Left lung (tissue), 10 donors: ENCODE measurements around the gene TBL2. TPM values are rescaled to one million over a fixed set of nuclear protein-coding genes. Genes with fewer than 3 reads are reported as not detected.
"Not testable (repeated sequence)": the region's sequence is repeated elsewhere in the genome, so short reads cannot be mapped to it uniquely, and the experiment has no call there.

Experiments used
- ATAC-seq: fragments of 200-7000 bp; cut with Tn5 transposase; one replicate; pipeline ENCODE4 v1.9.1; 2020; ENCODE audit warnings: moderate library complexity
- DNase-seq, 4 donors: peaks; one replicate each; pipeline ENCODE4 v3.0.0-alpha.2; 2013 to 2020
- H3K27ac ChIP-seq, 2 donors: fragments of 200-600 bp; sonication (generic) in 1 of 2; one replicate each; pipeline versions ENCODE4 v1.5.0 to v1.8.0; 2020 to 2021
- H3K27me3 ChIP-seq, 2 donors: fragments of 200-600 bp; sonication (generic) in 1 of 2; one replicate each; pipeline versions ENCODE4 v1.5.0 to v1.8.0; 2020 to 2021
- H3K36me3 ChIP-seq, 2 donors: fragments of 200-600 bp; sonication (generic) in 1 of 2; one replicate each; pipeline versions ENCODE4 v1.5.0 to v1.8.0; 2020 to 2021
- H3K4me1 ChIP-seq, 2 donors: fragments of 200-600 bp; one replicate each; pipeline ENCODE4 v1.8.0; 2021
- H3K4me3 ChIP-seq, 2 donors: fragments of 200-600 bp; sonication (generic) in 1 of 2; one replicate each; pipeline versions ENCODE4 v1.5.0 to v1.8.0; 2020 to 2021; ENCODE audit warnings: mild to moderate bottlenecking in 1 of 2
- H3K9me3 ChIP-seq, 2 donors: fragments of 200-600 bp; sonication (generic) in 1 of 2; one replicate each; pipeline versions ENCODE4 v1.5.0 to v1.8.0; 2020 to 2021
- CTCF ChIP-seq, 2 donors: fragments of 200-600 bp; sonication (generic) in 1 of 2; IDR thresholded peaks; one replicate each; pipeline versions ENCODE4 v1.5.0 to v1.8.0; 2021; ENCODE audit warnings: antibody characterized with exemption in 2 of 2
- intact Hi-C, 2 donors: fragments of 100-400 bp; cut with DNase I; formaldehyde crosslinking; loops; one replicate each; pipeline versions ENCODE4 v1.11.2 to v1.14.2; 2022
- polyA plus RNA-seq, 6 donors: library from polyadenylated mRNA; unstranded; fragments of 120-200 nt; gene quantifications; one replicate each; pipeline ENCODE4 v1.2.1, GENCODE V29; 2013; ENCODE audit not compliant: insufficient read length in 6 of 6
- total RNA-seq, 2 donors: library from RNA; stranded (reverse); fragmentation: NEBNext Ultra II Directional; extraction: Animal tissue kit (Norgen Biotek cat#: 25700); gene quantifications; one replicate each; pipeline ENCODE4 v1.2.1, GENCODE V29; 2021
- donor health status: DM: no; HTN: yes; CAD: no.
- donor health status: DM: no; HTN: no; CAD: no.

Gene TBL2
- total and polyA plus RNA-seq, 8 donors = 29.9 to 41.0 (median 39.2) TPM

- DNase-seq (no peak), ATAC-seq (no peak)
- no peaks in the 10 kb centered on the region for H3K27me3 ChIP-seq
- no peak overlapping the region for H3K4me3 ChIP-seq
- H3K36me3 ChIP-seq = peaks cover 0 to 92% of the 10 kb centered on the region in 2 donors
- intact Hi-C loops = no loop called here
- peaks cover 0 to 22% of the 10 kb centered on the region in 2 donors for H3K4me1 ChIP-seq
- TF ChIP-seq CTCF (IDR thresholded peaks at IDR 0.05) = no peak
- no peaks in the 10 kb centered on the region for H3K9me3 ChIP-seq
- no peak overlapping the region for H3K27ac ChIP-seq
Measured at GRCh38 chr7:73547841-73548240, 30.5 kb downstream of the TBL2 start.

GRCh38 chr7:73544678-73545077 is 33.7 kb downstream of the TBL2 start:
- no peak overlapping the region for H3K4me3 ChIP-seq
- DNase-seq = no peak
- TF ChIP-seq CTCF (IDR thresholded peaks at IDR 0.05) = no peak
- H3K9me3 ChIP-seq = no peaks in the 10 kb centered on the region
- intact Hi-C loops = no loop called here
- H3K4me1 ChIP-seq = peaks cover 0 to 17% of the 10 kb centered on the region in 2 donors
- H3K27me3 ChIP-seq = no peaks in the 10 kb centered on the region
- H3K27ac ChIP-seq = no peak overlapping the region
- peaks cover 0 to 95% of the 10 kb centered on the region in 2 donors for H3K36me3 ChIP-seq
- no peak for ATAC-seq

DNA sequence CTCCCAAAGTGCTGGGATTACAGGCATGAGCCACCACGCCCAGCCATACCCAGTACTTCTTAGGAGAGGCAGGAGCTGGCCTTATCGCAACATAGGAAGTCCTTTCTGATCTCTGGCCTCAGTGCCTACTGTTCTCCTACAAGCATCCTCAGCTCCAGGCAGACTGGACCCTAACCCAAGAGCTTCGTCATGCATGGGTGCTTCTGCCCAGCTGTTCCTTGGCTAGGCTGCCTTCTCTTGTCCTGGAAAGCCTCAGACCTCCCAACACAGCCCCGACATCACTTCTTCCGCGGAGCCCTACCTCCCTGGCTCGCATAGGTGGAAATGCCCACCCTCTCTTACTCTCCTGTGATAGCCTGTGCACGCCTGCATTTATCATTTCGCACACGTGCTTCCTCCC is 36.7 kb downstream of the TBL2 start:
- Histone ChIP-seq H3K27ac (no peak overlapping the region), H3K27me3 (no peaks in the 10 kb centered on the region), H3K36me3 (peaks cover 0 to 95% of the 10 kb centered on the region in 2 donors), H3K4me3 (no peak overlapping the region), H3K4me1 (no peaks in the 10 kb centered on the region), H3K9me3 (no peaks in the 10 kb centered on the region)
- ATAC-seq (no peak), DNase-seq (no peak)
- TF ChIP-seq CTCF (IDR thresholded peaks at IDR 0.05) = no peak
- intact Hi-C loops = no loop called here

GRCh38 chr7:73539709-73540108 is 38.7 kb downstream of the TBL2 start:
- ATAC-seq = no peak
- Histone ChIP-seq H3K27ac (no peak overlapping the region), H3K4me3 (no peak overlapping the region), H3K9me3 (no peaks in the 10 kb centered on the region), H3K4me1 (no peaks in the 10 kb centered on the region), H3K27me3 (no peaks in the 10 kb centered on the region), H3K36me3 (peaks cover 0 to 98% of the 10 kb centered on the region in 2 donors)
- no peak for DNase-seq
- intact Hi-C loops = no loop called here
- TF ChIP-seq CTCF (IDR thresholded peaks at IDR 0.05) = no peak

DNA sequence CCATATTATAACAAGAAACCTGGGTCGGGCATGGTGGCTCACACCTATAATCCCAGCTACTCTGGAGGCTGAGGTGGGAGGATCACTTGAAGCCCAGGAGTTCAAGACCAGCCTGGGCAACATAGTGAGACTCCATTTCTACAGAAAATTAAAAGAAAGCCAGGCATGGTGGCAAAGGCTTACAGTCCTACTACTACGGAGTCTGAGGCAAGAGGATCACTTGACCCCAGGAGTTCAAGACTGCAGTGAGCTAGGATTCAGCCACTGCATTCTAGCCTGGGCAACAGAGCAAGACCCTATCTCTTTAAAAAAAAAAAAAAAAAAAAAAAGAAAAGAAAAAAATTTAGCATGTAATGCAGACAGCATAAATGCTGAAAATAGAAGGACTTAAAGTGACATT is 39.9 kb downstream of the TBL2 start:
- H3K4me1 ChIP-seq, intact Hi-C loops, H3K27me3 ChIP-seq, ATAC-seq, H3K4me3 ChIP-seq, H3K27ac ChIP-seq, H3K9me3 ChIP-seq, DNase-seq: not testable (repeated sequence)
- peaks cover 0 to 99% of the 10 kb centered on the region in 2 donors for H3K36me3 ChIP-seq

DNA sequence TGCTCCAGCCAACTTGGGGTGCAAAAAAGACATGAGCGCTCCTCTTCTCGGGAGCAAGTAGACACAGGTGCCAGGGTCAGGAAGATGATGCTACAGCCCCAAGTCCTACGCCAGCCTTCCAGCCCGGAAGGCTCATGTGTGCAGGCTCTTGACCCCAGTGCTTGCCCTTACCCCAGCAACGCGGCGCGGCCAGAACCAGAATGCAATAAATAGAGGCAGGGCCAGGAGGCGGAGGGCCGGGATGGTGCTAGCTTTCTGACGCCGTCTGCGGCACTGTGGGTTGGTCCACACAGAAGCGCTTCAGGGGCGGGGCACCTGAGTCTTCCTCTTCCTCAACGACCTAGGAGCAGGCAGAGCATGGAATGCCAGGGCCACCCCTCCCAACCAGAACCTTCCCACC is 41.3 kb downstream of the TBL2 start:
- no peak for TF ChIP-seq CTCF (IDR thresholded peaks at IDR 0.05)
- H3K9me3 ChIP-seq = no peaks in the 10 kb centered on the region
- DNase-seq (no peak), ATAC-seq (no peak)
- intact Hi-C loops = no loop called here
- no peak overlapping the region for H3K4me3 ChIP-seq
- no peaks in the 10 kb centered on the region for H3K27me3 ChIP-seq
- no peaks in the 10 kb centered on the region for H3K4me1 ChIP-seq
- H3K36me3 ChIP-seq = peaks cover 0 to 87% of the 10 kb centered on the region in 2 donors
- H3K27ac ChIP-seq = no peak overlapping the region
